Activated gamma-delta T cell treated with Interleukin-2 at 50 U/mL for 16 hours (primary cell): Measurements from ENCODE around the gene CAPN7.
A peak's percentile ranks its signal among the peaks of the same experiment; 100 is the strongest.

Experiments
- DNase-seq: peaks from one replicate; pipeline ENCODE4 v3.0.0-alpha.2; 2020

Gene CAPN7

GRCh38 chr3:15255215-15255614, 49.2 kb downstream of the CAPN7 start:
- no peak for DNase-seq

GRCh38 chr3:15256861-15257341, 50.9 kb downstream of the CAPN7 start:
- DNase-seq: no peak

- no peak for DNase-seq
Measured at GRCh38 chr3:15258720-15259119, 52.7 kb downstream of the CAPN7 start.

GRCh38 chr3:15260531-15260930, 54.5 kb downstream of the CAPN7 start:
- no peak for DNase-seq

GRCh38 chr3:15261274-15261673, 55.2 kb downstream of the CAPN7 start:
- no peak for DNase-seq

GRCh38 chr3:15262021-15262420, 56.0 kb downstream of the CAPN7 start:
- no peak for DNase-seq

GRCh38 chr3:15263120-15263519, 57.1 kb downstream of the CAPN7 start:
- no peak for DNase-seq

GRCh38 chr3:15263926-15264325, 57.9 kb downstream of the CAPN7 start:
- DNase-seq: no peak

- DNase-seq: no peak
Measured at GRCh38 chr3:15264486-15264885, 58.4 kb downstream of the CAPN7 start.

GRCh38 chr3:15265655-15266509, 59.8 kb downstream of the CAPN7 start:
- no peak for DNase-seq

GRCh38 chr3:15266510-15267376, 60.7 kb downstream of the CAPN7 start:
- DNase-seq: no peak

- no peak for DNase-seq
Measured at GRCh38 chr3:15267502-15267901, 61.5 kb downstream of the CAPN7 start.

- peak; percentile 86 for DNase-seq
Measured at GRCh38 chr3:15268033-15268631, 62.1 kb downstream of the CAPN7 start.

- DNase-seq: peak; percentile 86
Measured at GRCh38 chr3:15269091-15269989, 63.3 kb downstream of the CAPN7 start.

- no peak for DNase-seq
Measured at GRCh38 chr3:15271030-15271429, 65.0 kb downstream of the CAPN7 start.

- DNase-seq: peak; percentile 77
Measured at GRCh38 chr3:15271785-15272381, 65.8 kb downstream of the CAPN7 start.

- no peak for DNase-seq
Measured at GRCh38 chr3:15272426-15273196, 66.6 kb downstream of the CAPN7 start.

- DNase-seq: no peak
Measured at GRCh38 chr3:15273227-15273626, 67.2 kb downstream of the CAPN7 start.

GRCh38 chr3:15276028-15276724, 70.1 kb downstream of the CAPN7 start:
- DNase-seq: no peak

- no peak for DNase-seq
Measured at GRCh38 chr3:15277861-15278500, 71.9 kb downstream of the CAPN7 start.
